Tibial nerve (tissue), 4 donors: ENCODE results near the gene NUP93. TPM values are rescaled to one million over a fixed set of nuclear protein-coding genes. Genes with fewer than 3 reads are reported as not detected.
"Not testable (repeated sequence)": the region's sequence is repeated elsewhere in the genome, so short reads cannot be mapped to it uniquely, and the experiment has no call there.

Source experiments
- DNase-seq, 2 donors: peaks; one replicate each; pipeline ENCODE4 v3.0.0-alpha.2; 2019; ENCODE audit warnings: low spot score in 2 of 2
- H3K27ac ChIP-seq, 4 donors: fragments of 200-600 bp; sonication (generic) in 3 of 4; one replicate each; pipeline ENCODE4 v1.5.1; 2017 to 2019; ENCODE audit warnings: mild to moderate bottlenecking in 1 of 4
- H3K27me3 ChIP-seq, 2 donors: fragments of 200-600 bp; sonication (generic) in 1 of 2; one replicate each; pipeline versions ENCODE4 v1.5.1 to v1.6.0; 2017 to 2019
- H3K36me3 ChIP-seq, 3 donors: fragments of 200-600 bp; sonication (generic); one replicate each; pipeline ENCODE4 v1.5.1; 2018 to 2019
- H3K4me1 ChIP-seq, 4 donors: fragments of 200-600 bp; sonication (generic) in 3 of 4; one replicate each; pipeline ENCODE4 v1.5.1; 2017 to 2019
- H3K4me3 ChIP-seq, 4 donors: fragments of 200-600 bp; sonication (generic) in 3 of 4; one replicate each; pipeline ENCODE4 v1.5.1; 2017 to 2019; ENCODE audit warnings: mild to moderate bottlenecking in 1 of 4, moderate library complexity in 1 of 4
- H3K9me3 ChIP-seq, 4 donors: fragments of 200-600 bp; sonication (generic) in 3 of 4; one replicate each; pipeline ENCODE4 v1.5.1; 2017 to 2019
- EP300 ChIP-seq, 2 donors: sonication (generic); formaldehyde crosslinking; IDR thresholded peaks; one replicate each; pipeline ENCODE4 v1.6.1; 2017; ENCODE audit warnings: antibody characterized with exemption in 2 of 2, mild to moderate bottlenecking in 1 of 2
- POLR2A ChIP-seq, 2 donors: fragments of 450-650 bp; IDR thresholded peaks; one replicate each; pipeline ENCODE4 v1.6.1; 2017; ENCODE audit warnings: antibody characterized with exemption in 2 of 2, mild to moderate bottlenecking in 2 of 2, moderate library complexity in 2 of 2
- WGBS, 2 donors: methylation state at CpG; one replicate each; pipeline ENCODE4 v1.1.5; 2018; 5-methylcytosine and 5-hydroxymethylcytosine counted together
- total RNA-seq, 4 donors: library from RNA; depleted of rRNA; stranded (reverse); fragments of >200 nt; gene quantifications; one replicate each; pipeline ENCODE4 v1.1.0, GENCODE V29; 2016
- TF ChIP-seq, protein P1 (sequence below), 5 experiments: fragments of 200-600 bp in 3 of 5; fragments of 450-650 bp in 2 of 5; sonication (generic) in 3 of 5; IDR thresholded peaks; one replicate each; pipeline ENCODE4 v1.5.1; 2016 to 2019; ENCODE audit warnings: antibody characterized with exemption in 5 of 5, mild to moderate bottlenecking in 3 of 5, moderate library complexity in 2 of 5

Gene NUP93
- total RNA-seq, 4 donors from 2014 or later: 27.6 to 65.7 (median 43.8) TPM

- Histone ChIP-seq H3K9me3 (no peaks in the 10 kb centered on the region), H3K36me3 (no peaks in the 10 kb centered on the region), H3K4me1 (no peaks in the 10 kb centered on the region), H3K27ac (no peak overlapping the region), H3K4me3 (no peak overlapping the region), H3K27me3 (no peaks in the 10 kb centered on the region)
- WGBS, 2 donors: 83 to 85% methylated on average over 2 of the region's 2 CpGs
- DNase-seq: no peak
- TF ChIP-seq EP300 (IDR thresholded peaks at IDR 0.05): no peak
Measured at GRCh38 chr16:56737539-56737938, 7.6 kb downstream of the NUP93 start.

DNA sequence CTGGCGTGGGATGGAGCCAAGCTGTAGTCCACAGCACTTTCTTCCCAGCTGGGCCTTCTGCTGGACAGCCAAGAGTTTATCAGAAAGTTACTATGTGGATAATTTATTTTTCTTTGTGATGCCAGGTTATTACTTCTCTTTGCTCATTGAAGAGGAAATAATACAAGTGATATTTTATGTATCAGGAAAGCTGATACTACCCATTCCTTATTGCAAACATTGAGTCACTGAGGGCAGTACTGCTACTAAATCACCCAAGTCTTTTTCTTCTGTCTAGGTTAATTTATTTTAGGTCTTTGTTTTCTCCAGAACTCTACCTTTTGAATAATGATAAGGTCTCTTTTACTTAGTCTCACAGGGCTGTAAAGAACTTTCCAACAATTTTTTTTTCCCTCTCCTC is 8.3 kb downstream of the NUP93 start:
- Histone ChIP-seq H3K27ac (no peak overlapping the region), H3K4me1 (peaks cover 0 to 2% (median 0%) of the 10 kb centered on the region in 4 donors), H3K4me3 (no peak overlapping the region), H3K27me3 (no peaks in the 10 kb centered on the region), H3K9me3 (no peaks in the 10 kb centered on the region), H3K36me3 (no peaks in the 10 kb centered on the region)
- DNase-seq: no peak
- WGBS, 2 donors: 60 to 86% methylated on average over 1 of the region's 1 CpG
- TF ChIP-seq EP300 (IDR thresholded peaks at IDR 0.05) (no peak), POLR2A (IDR thresholded peaks at IDR 0.05) (no peak)

GRCh38 chr16:56739378-56739777 is 9.4 kb downstream of the NUP93 start:
- not testable (repeated sequence) for H3K4me3 ChIP-seq, H3K27ac ChIP-seq, H3K9me3 ChIP-seq, H3K36me3 ChIP-seq, H3K27me3 ChIP-seq, DNase-seq
- no CpG with 5 or more reads among the region's 38 CpGs for WGBS, 2 donors
- H3K4me1 ChIP-seq: peaks cover 0 to 12% (median 0%) of the 10 kb centered on the region in 4 donors

GRCh38 chr16:56741399-56741798 is 11.5 kb downstream of the NUP93 start:
- H3K4me1 ChIP-seq: peaks cover 0 to 25% (median 0%) of the 10 kb centered on the region in 4 donors
- no peaks in the 10 kb centered on the region for H3K27me3 ChIP-seq
- no peaks in the 10 kb centered on the region for H3K9me3 ChIP-seq
- WGBS, 2 donors: 32 to 38% methylated on average over 2 of the region's 2 CpGs
- no peak overlapping the region for H3K27ac ChIP-seq
- no peaks in the 10 kb centered on the region for H3K36me3 ChIP-seq
- TF ChIP-seq, protein P1, sequence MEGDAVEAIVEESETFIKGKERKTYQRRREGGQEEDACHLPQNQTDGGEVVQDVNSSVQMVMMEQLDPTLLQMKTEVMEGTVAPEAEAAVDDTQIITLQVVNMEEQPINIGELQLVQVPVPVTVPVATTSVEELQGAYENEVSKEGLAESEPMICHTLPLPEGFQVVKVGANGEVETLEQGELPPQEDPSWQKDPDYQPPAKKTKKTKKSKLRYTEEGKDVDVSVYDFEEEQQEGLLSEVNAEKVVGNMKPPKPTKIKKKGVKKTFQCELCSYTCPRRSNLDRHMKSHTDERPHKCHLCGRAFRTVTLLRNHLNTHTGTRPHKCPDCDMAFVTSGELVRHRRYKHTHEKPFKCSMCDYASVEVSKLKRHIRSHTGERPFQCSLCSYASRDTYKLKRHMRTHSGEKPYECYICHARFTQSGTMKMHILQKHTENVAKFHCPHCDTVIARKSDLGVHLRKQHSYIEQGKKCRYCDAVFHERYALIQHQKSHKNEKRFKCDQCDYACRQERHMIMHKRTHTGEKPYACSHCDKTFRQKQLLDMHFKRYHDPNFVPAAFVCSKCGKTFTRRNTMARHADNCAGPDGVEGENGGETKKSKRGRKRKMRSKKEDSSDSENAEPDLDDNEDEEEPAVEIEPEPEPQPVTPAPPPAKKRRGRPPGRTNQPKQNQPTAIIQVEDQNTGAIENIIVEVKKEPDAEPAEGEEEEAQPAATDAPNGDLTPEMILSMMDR (IDR thresholded peaks at IDR 0.05): no peak
- TF ChIP-seq POLR2A (IDR thresholded peaks at IDR 0.05): no peak
- TF ChIP-seq EP300 (IDR thresholded peaks at IDR 0.05): no peak
- no peak for DNase-seq
- no peak overlapping the region for H3K4me3 ChIP-seq

GRCh38 chr16:56742030-56742984 is 12.4 kb downstream of the NUP93 start:
- H3K27ac ChIP-seq: peak overlapping the region in 1 of 4 donors; percentile 6
- peaks cover 0 to 34% (median 0%) of the 10 kb centered on the region in 4 donors for H3K4me1 ChIP-seq
- 65 to 67% methylated on average over 5 of the region's 5 CpGs for WGBS, 2 donors
- H3K27me3 ChIP-seq: no peaks in the 10 kb centered on the region
- H3K9me3 ChIP-seq: no peaks in the 10 kb centered on the region
- no peaks in the 10 kb centered on the region for H3K36me3 ChIP-seq
- no peak for DNase-seq
- no peak overlapping the region for H3K4me3 ChIP-seq
- TF ChIP-seq, protein P1 (IDR thresholded peaks at IDR 0.05): no peak
- TF ChIP-seq POLR2A (IDR thresholded peaks at IDR 0.05) (no peak), EP300 (IDR thresholded peaks at IDR 0.05) (no peak)

DNA sequence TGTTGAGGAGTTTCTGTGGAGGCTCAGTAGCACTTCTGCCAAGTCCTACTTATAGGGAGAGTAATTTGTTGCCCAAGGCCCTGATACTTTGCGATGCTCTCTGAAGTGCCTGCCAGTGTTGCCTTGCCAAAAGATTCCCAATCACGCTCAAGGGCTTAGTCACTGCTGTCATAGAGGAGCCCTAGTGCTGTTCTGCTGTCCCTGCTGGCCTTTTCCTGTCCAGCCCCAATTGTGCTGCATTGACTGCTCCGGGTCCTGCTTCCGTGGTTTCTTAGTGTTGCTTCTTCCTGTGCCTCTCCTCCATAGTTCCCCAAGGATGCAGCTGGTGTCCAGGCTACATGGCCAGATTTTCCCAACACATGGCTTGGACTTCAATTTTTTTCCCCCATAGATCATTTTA is 13.9 kb downstream of the NUP93 start:
- Histone ChIP-seq H3K36me3 (no peaks in the 10 kb centered on the region), H3K27ac (no peak overlapping the region), H3K9me3 (no peaks in the 10 kb centered on the region), H3K4me3 (no peak overlapping the region), H3K27me3 (no peaks in the 10 kb centered on the region), H3K4me1 (peaks cover 0 to 45% (median 0%) of the 10 kb centered on the region in 4 donors)
- 58 to 63% methylated on average over 3 to 4 of the region's 4 CpGs for WGBS, 2 donors
- TF ChIP-seq, protein P1 (IDR thresholded peaks at IDR 0.05): no peak
- TF ChIP-seq EP300 (IDR thresholded peaks at IDR 0.05) (no peak), POLR2A (IDR thresholded peaks at IDR 0.05) (no peak)
- no peak for DNase-seq
